H7 (cell line): ENCODE results near the gene TRPM7. TPM values are rescaled to one million over a fixed set of nuclear protein-coding genes. Genes with fewer than 3 reads are reported as not detected.
"Not testable (repeated sequence)": the region's sequence is repeated elsewhere in the genome, so short reads cannot be mapped to it uniquely, and the experiment has no call there.

Experiments
- DNase-seq: peaks from one replicate; pipeline ENCODE4 v3.0.0; 2012
- H3K27me3 ChIP-seq: 2 replicates; pipeline ENCODE4 v1.6.0; 2011; ENCODE audit warnings: mild to moderate bottlenecking, low read length; ENCODE audit not compliant: control insufficient read depth, insufficient read depth
- H3K36me3 ChIP-seq: replicated peaks from 2 replicates; pipeline ENCODE4 v1.5.1; 2011; ENCODE audit warnings: low read length; ENCODE audit not compliant: control insufficient read depth, insufficient read depth
- H3K4me3 ChIP-seq: 2 replicates; pipeline ENCODE4 v1.5.1; 2011; ENCODE audit warnings: low read depth, mild to moderate bottlenecking, control low read depth, low read length, moderate library complexity; ENCODE audit not compliant: insufficient read depth
- total RNA-seq: library from RNA; depleted of rRNA; stranded (reverse); fragments of >200 nt; shearing (Covaris generic); gene quantifications from 2 replicates; pipeline ENCODE4 v1.2.3, GENCODE V29; 2014; rRNA removed

The TRPM7 gene, protein sequence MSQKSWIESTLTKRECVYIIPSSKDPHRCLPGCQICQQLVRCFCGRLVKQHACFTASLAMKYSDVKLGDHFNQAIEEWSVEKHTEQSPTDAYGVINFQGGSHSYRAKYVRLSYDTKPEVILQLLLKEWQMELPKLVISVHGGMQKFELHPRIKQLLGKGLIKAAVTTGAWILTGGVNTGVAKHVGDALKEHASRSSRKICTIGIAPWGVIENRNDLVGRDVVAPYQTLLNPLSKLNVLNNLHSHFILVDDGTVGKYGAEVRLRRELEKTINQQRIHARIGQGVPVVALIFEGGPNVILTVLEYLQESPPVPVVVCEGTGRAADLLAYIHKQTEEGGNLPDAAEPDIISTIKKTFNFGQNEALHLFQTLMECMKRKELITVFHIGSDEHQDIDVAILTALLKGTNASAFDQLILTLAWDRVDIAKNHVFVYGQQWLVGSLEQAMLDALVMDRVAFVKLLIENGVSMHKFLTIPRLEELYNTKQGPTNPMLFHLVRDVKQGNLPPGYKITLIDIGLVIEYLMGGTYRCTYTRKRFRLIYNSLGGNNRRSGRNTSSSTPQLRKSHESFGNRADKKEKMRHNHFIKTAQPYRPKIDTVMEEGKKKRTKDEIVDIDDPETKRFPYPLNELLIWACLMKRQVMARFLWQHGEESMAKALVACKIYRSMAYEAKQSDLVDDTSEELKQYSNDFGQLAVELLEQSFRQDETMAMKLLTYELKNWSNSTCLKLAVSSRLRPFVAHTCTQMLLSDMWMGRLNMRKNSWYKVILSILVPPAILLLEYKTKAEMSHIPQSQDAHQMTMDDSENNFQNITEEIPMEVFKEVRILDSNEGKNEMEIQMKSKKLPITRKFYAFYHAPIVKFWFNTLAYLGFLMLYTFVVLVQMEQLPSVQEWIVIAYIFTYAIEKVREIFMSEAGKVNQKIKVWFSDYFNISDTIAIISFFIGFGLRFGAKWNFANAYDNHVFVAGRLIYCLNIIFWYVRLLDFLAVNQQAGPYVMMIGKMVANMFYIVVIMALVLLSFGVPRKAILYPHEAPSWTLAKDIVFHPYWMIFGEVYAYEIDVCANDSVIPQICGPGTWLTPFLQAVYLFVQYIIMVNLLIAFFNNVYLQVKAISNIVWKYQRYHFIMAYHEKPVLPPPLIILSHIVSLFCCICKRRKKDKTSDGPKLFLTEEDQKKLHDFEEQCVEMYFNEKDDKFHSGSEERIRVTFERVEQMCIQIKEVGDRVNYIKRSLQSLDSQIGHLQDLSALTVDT (N-terminal part only)
- total RNA-seq: 16.5 and 21.7 TPM in 2 replicates

DNA sequence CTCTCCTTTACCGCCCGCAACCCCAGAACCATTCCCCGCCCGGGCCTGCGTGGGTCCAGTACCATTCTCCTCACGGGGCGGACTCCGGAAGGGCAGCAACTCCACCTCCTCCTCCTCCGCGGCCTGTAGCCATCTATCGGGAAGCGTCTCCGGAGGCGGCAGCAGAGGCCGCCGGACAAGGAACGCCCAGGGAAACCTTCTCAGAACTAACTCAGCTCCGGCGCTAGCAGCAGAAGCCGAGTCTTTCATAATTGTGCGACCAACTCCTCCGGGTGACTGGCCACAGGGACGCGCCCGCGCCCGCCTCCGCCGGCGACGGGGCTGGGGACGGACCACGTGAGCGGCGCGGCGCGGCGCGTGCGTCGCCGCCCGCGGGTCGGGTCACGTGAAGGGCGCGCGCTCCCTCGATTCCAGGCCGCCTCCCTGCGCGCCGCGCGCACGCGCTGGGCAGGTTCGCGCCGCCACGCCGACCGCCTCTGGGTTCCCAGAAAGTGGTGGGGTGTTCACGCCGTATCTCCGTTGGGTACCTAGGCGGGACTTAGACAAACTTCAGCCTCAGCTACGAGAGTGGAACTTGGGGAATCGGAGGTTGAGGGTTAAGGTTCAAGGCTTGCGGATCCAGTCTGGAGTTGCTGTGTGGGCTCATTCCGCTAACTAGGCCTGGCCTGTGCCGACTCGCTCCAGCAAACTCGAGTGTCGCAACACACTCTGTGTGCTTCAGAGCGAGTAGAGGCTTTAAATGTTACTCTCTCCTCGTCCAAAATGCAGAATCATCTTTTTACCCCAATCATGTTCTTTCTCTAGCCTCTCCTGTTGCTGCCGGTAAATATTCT lies at the start of gene TRPM7:
Gene TRPM7, minus strand, starts transcription at position 329 of the 833 bp plus-strand sequence. Its CDS starts 264 bp downstream, at position 65.
- peak; percentile 95 for DNase-seq
- Histone ChIP-seq H3K27me3 (no peaks in the 10 kb centered on the region), H3K4me3 (peak within 1 kb of the TSS; percentile 85), H3K36me3 (no peaks in the 10 kb centered on the region)

DNA sequence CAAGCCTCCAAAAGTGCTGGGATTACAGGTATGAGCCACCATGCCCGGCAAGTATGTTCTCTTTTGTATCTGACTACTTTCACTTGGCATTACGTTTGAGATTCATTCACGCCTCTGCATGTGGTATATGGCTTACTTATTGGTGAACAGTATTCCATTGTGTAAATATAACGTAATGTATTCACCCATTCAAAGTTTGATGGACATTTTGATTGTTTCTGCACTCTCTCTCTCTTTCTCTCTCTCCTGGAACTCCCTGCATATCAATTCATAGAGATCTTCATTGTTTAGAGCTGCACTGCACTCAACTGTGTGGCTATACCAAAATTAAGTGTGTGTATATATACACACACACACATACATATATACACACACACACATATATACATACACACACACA lies 48.6 kb upstream of the TRPM7 start:
- DNase-seq: no peak
- Histone ChIP-seq H3K27me3 (no peaks in the 10 kb centered on the region), H3K36me3 (no peaks in the 10 kb centered on the region; the same call in 1 of the 2 replicates), H3K4me3 (no peak overlapping the region)

DNA sequence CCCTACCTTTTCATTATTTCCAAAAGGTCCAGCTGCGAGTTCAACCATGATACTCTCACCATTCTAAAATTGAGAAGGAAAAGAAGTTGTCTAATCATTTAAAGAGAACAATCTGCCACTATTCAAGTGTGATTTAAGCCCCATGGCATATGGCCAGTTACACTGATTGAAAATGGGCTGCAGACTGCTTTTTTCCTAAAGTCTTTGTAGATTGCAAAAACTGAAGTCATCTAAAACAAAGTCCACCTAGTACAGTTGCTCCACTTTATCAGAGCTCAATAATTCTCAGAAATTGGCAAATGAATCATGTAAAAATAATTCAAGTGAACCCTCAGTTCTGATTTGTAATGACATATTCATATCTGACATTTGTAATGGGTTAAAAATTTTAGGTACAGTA lies 39.7 kb upstream of the TRPM7 start:
- Histone ChIP-seq H3K4me3 (no peak overlapping the region), H3K36me3 (no peaks in the 10 kb centered on the region), H3K27me3 (no peaks in the 10 kb centered on the region)
- DNase-seq: no peak

DNA sequence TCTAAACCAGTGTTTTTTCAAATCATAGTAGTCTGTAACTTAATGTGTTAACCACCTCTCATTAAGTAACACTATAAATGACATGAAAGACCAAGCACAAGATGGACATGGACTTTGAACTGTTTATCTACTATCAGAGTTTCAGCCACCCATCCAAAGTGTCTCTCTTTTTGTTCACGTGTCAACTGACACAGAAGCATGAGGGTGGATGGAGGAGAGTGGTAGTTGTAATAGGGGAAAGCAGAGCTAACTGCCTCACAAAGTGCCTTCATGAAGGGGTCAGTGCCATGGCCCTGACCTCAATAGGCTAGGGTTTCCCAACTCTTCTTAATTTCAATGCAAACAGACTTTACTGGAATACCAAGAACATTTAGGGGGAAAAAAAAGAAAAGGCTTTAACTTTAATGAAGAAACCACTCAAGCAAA lies 32.1 kb upstream of the TRPM7 start:
- no peaks in the 10 kb centered on the region for H3K36me3 ChIP-seq
- no peaks in the 10 kb centered on the region for H3K27me3 ChIP-seq
- no peak for DNase-seq
- H3K4me3 ChIP-seq: no peak overlapping the region

DNA sequence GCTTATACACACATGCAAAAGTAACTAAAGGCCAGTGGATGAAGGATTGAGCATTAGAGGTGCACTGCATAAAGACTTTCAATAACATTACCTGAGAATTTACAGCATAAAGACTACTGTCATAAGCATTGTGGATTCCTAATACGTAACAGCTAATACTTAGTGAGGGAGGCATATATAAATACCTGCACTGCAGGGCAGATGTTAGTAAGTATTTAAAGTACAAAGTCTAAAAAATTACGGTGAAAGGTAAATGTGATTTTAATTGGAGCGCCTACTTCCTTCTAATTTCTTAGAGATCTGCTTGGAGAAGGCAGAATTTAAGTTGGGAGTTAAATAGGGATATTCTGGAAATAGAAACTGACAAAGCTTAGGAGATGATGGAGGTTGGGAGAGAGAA lies 25.4 kb upstream of the TRPM7 start:
- no peaks in the 10 kb centered on the region for H3K36me3 ChIP-seq
- DNase-seq: no peak

DNA sequence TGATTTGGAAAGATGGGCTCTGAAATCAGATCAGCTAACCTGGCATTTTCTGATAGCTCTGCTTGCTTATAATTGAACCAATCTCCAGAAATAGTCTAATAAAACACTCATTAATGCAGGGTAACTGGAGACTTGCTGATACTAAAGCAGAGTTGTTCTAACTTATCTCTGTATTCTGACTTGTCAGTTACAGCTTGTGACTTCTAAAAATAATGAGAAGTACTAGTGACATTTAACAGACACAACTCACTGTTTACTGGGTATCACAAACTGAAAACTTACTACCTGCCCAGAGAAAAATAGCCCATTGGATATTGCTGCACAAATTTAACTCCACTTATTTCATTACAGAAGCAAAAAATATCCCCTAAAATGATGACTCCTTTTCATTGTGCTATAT lies 24.0 kb upstream of the TRPM7 start:
- Histone ChIP-seq H3K27me3 (no peaks in the 10 kb centered on the region), H3K36me3 (no peaks in the 10 kb centered on the region), H3K4me3 (no peak overlapping the region)
- DNase-seq: no peak

More for the DNA sequence above, 25.4 kb upstream of the TRPM7 start:
- Histone ChIP-seq H3K4me3 (no peak overlapping the region), H3K27me3 (no peaks in the 10 kb centered on the region)

DNA sequence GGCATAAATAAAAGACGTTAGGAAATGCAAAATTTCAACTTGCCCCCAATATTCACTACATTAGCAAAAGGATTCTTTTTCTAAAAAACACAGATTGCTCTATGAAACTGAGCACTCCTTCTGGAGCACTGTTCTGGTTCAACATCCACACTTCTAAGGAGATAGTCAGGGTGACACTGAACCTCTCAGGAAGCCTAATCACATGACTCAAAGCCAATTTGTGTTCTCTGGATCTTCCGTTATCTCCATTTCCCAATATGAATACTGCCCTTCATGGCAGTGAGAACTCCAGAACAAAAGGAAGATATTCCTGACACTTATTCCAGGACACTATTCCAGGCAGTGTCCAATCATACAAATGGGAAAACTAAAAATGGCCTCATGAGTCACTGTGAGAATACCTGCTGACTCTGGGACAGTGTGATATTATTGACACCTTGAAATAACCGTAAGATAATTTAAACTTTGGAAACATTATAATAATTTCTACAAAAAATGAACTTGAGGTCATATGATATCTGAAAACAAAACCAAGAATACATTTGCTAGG lies 21.4 kb upstream of the TRPM7 start:
- Histone ChIP-seq H3K4me3 (no peak overlapping the region), H3K27me3 (no peaks in the 10 kb centered on the region), H3K36me3 (no peaks in the 10 kb centered on the region)
- no peak for DNase-seq

DNA sequence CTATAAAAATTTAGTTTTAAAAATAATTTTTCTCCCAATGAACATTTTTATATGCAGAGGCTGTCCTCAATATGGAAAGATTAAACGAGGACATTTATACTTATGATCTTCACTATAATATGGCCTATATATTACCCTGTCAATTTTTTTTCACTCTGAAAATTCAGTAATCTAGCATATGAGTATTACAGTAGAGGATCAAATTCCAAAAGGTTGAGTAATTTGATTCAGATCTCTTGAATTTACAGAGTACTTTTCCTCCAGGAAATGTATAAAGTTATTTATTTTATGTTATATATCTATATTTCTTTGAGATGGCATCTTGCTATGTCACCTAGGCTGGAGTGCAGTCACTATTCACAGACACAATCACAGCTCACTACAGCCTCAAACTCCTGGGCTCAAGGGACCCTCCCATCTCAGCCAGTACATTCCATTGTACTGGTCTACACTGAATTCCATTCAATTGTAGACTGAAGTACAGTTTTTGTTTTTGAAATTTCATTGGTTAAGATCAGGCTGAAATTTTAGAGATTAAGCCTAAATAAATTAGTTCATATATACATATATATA lies 16.3 kb upstream of the TRPM7 start:
- DNase-seq: no peak
- Histone ChIP-seq H3K27me3 (no peaks in the 10 kb centered on the region), H3K36me3 (no peaks in the 10 kb centered on the region), H3K4me3 (no peak overlapping the region)

DNA sequence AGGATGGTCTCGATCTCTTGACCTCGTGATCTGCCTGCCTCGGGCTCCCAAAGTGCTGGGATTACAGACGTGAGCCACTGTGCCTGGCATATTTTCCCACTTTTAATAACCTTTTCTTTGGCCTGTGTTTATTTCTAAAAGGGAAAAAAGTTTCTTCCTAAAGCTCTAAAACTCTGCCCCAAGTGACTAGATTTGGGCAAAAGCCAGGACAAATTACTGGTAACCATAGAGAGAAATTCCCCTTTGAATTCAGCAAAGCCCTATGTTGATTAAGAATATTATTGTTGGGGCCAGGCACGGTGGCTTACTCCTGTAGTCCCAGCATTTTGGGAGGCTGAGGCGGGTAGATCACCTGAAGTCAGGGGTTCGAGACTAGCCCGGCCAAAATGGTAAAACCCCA lies 11.5 kb upstream of the TRPM7 start:
- H3K36me3 ChIP-seq: no peaks in the 10 kb centered on the region
- DNase-seq: no peak
- no peak overlapping the region for H3K4me3 ChIP-seq

DNA sequence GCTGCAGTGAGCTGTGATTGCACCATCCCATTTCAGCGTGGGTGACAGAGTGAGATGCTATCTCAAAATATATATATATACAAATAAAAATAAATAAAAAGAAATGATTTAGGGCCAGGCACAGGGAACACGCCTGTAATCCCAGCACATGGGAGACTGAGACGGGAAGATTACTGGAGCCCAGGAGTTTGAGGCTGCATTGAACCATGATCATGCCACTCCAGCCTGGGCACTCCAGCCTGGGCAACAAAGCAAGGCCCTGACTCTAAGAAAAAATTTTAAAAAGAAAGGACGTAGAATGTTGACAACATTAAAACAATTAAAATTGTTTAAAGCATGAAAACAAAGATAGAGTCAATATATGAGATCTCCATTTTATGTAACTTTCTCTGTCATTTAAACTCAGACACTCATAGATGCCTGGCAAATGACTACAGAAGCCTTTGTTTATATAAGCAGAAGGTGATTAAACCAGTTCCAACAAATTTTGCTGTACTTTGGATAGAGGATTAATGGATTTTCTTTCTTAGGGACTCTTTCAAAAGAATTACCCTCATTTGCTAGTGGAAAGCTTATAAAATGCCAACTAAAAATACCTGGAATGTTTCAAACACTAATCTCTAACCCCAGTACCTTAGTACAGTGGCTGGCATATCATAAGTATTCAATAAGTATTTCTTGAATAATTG lies 10.7 kb upstream of the TRPM7 start:
- H3K36me3 ChIP-seq: no peaks in the 10 kb centered on the region
- DNase-seq: no peak
- H3K4me3 ChIP-seq: no peak overlapping the region
- H3K27me3 ChIP-seq: no peaks in the 10 kb centered on the region

More for the DNA sequence above, 11.5 kb upstream of the TRPM7 start:
- no peaks in the 10 kb centered on the region for H3K27me3 ChIP-seq

DNA sequence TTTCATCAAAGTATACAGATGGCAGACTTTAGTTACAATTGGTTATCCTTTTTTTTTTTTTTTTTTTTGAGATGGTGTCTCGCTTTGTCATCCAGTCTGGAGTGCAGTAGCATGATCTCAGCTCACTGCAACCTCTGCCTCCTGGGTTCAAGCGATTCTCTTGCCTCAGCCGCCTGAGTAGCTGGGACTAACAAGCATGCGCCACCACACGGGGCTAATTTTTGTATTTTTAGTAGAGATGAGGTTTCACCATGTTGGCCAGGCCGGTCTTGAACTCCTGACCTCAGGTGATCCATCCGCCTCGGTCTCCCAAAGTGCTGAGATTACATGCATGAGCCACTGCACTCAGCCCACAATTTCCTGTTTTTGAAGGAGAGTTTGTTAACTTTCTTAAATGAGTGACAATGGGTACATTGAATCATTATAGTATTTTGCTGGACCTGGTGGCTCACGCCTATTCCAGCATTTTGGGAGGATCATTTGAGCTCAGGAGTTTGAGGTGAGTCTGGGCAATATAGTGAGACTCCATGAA lies 8.1 kb upstream of the TRPM7 start:
- not testable (repeated sequence) for H3K27me3 ChIP-seq, DNase-seq, H3K36me3 ChIP-seq, H3K4me3 ChIP-seq

DNA sequence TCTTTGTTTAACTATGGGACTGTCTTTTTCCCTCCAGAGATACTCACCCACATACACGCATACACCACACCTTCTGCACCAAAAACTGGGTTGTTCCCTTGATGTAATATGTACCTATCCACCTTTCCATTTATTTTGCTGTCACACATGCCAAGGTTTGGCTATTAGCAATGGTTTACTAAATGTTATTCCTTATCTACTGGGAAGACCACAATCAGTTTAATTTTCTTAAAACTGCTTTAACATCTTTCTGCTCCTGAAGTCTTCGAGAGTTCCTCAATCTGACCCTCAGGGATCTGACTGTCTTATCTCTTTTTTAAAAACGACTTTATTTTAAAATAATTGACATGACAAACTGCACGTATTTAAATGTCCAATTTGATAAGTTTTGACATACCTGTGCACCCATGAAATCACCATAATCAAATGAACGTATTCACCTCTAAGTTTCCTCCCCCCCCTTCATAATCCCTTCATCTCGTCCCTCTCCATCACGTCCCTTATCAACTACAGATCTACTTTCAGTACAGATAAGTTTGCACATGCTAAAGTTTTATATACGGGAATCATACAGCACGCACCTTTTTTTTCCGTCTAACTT lies 805 bp upstream of the TRPM7 start:
- H3K27me3 ChIP-seq: no peaks in the 10 kb centered on the region
- peak overlapping the region; percentile 85 for H3K4me3 ChIP-seq
- DNase-seq: no peak
- no peaks in the 10 kb centered on the region for H3K36me3 ChIP-seq
